GM21529 (cell line): ENCODE measurements around the gene PRKCE.
"Not testable (repeated sequence)": the region's sequence is repeated elsewhere in the genome, so short reads cannot be mapped to it uniquely, and the experiment has no call there.

ENCODE experiments used
- ATAC-seq: cut with Tn5 transposase; IDR thresholded peaks from one replicate; pipeline ENCODE4 v1.9.1; 2021; ENCODE audit not compliant: unreplicated experiment

The PRKCE gene

GRCh38 chr2:45852450-45853150 lies 201.1 kb downstream of the PRKCE start:
- peak; percentile 79 for ATAC-seq

GRCh38 chr2:45855374-45855773 lies 203.9 kb downstream of the PRKCE start:
- no peak for ATAC-seq

GRCh38 chr2:45856391-45857274 lies 205.2 kb downstream of the PRKCE start:
- no peak for ATAC-seq

- ATAC-seq = no peak
These were observed 205.8 kb downstream of the PRKCE start for GRCh38 chr2:45857275-45857609.

- ATAC-seq = no peak
These were observed 206.5 kb downstream of the PRKCE start for GRCh38 chr2:45857867-45858520.

- ATAC-seq = not testable (repeated sequence)
These were observed 207.4 kb downstream of the PRKCE start for GRCh38 chr2:45858872-45859271.

- no peak for ATAC-seq
These were observed 208.2 kb downstream of the PRKCE start for GRCh38 chr2:45859682-45860081.

GRCh38 chr2:45860136-45861121 lies 209.0 kb downstream of the PRKCE start:
- ATAC-seq = peak; percentile 48

GRCh38 chr2:45862843-45863242 lies 211.4 kb downstream of the PRKCE start:
- ATAC-seq = no peak

- ATAC-seq = no peak
These were observed 212.6 kb downstream of the PRKCE start for GRCh38 chr2:45864121-45864520.

GRCh38 chr2:45867349-45867748 lies 215.9 kb downstream of the PRKCE start:
- ATAC-seq = no peak

- no peak for ATAC-seq
These were observed 216.3 kb downstream of the PRKCE start for GRCh38 chr2:45867800-45868199.

- ATAC-seq = no peak
These were observed 217.7 kb downstream of the PRKCE start for GRCh38 chr2:45869165-45869501.

GRCh38 chr2:45871025-45871424 lies 219.6 kb downstream of the PRKCE start:
- ATAC-seq = no peak

- ATAC-seq = no peak
These were observed 220.1 kb downstream of the PRKCE start for GRCh38 chr2:45871541-45871940.

GRCh38 chr2:45872211-45872610 lies 220.7 kb downstream of the PRKCE start:
- no peak for ATAC-seq

- ATAC-seq = no peak
These were observed 222.9 kb downstream of the PRKCE start for GRCh38 chr2:45874344-45874743.

GRCh38 chr2:45876611-45877010 lies 225.1 kb downstream of the PRKCE start:
- ATAC-seq = no peak

- no peak for ATAC-seq
These were observed 227.9 kb downstream of the PRKCE start for GRCh38 chr2:45879406-45879805.

- ATAC-seq = no peak
These were observed 228.5 kb downstream of the PRKCE start for GRCh38 chr2:45879936-45880335.
